SK-N-SH treated with all-trans-retinoic acid at 6 μM for 48 hours (cell line): ENCODE data around the gene PALMD.

Source experiments
- ATAC-seq: fragments of 200-7000 bp; cut with Tn5 transposase; 3 replicates; pipeline ENCODE4 v1.9.1; 2020; ENCODE audit warnings: mild to moderate bottlenecking, moderate library complexity
- CREB5 ChIP-seq: fragments of 250-450 bp; sonication (Bioruptor Pico); IDR thresholded peaks from 2 replicates; pipeline ENCODE4 v1.5.1; 2020; ENCODE audit warnings: low read depth, mild to moderate bottlenecking, moderate library complexity
- CSRNP3 ChIP-seq: fragments of 250-450 bp; sonication (Bioruptor Pico); IDR thresholded peaks from 2 replicates; pipeline ENCODE4 v1.5.1; 2021; ENCODE audit warnings: mild to moderate bottlenecking, moderate library complexity
- ESRRG ChIP-seq: fragments of 250-450 bp; sonication (Bioruptor Pico); IDR thresholded peaks from 2 replicates; pipeline ENCODE4 v1.6.1; 2021; ENCODE audit warnings: mild to moderate bottlenecking
- ISL1 ChIP-seq: fragments of 250-450 bp; sonication (Bioruptor Pico); IDR thresholded peaks from 2 replicates; pipeline ENCODE4 v2.1.2; 2022; ENCODE audit warnings: mild to moderate bottlenecking, moderate library complexity
- OSR1 ChIP-seq: fragments of 250-450 bp; sonication (Bioruptor Pico); IDR thresholded peaks from 2 replicates; pipeline ENCODE4 v1.8.0; 2022; ENCODE audit warnings: moderate library complexity, mild to moderate bottlenecking, inconsistent platforms
- PATZ1 ChIP-seq: fragments of 250-450 bp; sonication (Bioruptor Pico); IDR thresholded peaks from 2 replicates; pipeline ENCODE4 v1.8.0; 2020; ENCODE audit warnings: mild to moderate bottlenecking, moderate library complexity, borderline replicate concordance
- POU6F1 ChIP-seq: fragments of 250-450 bp; sonication (Bioruptor Pico); IDR thresholded peaks from 2 replicates; pipeline ENCODE4 v1.8.0; 2021; ENCODE audit warnings: low read depth, mild to moderate bottlenecking, moderate library complexity, borderline replicate concordance
- PPARA ChIP-seq: fragments of 250-450 bp; sonication (Bioruptor Pico); IDR thresholded peaks from 2 replicates; pipeline ENCODE4 v1.5.0; 2020; ENCODE audit warnings: mild to moderate bottlenecking, borderline replicate concordance
- RARB ChIP-seq: fragments of 250-450 bp; sonication (Bioruptor Pico); IDR thresholded peaks from 2 replicates; pipeline ENCODE4 v1.8.0; 2021; ENCODE audit warnings: mild to moderate bottlenecking, moderate library complexity
- TCF4 ChIP-seq: fragments of 250-450 bp; sonication (Bioruptor Pico); IDR thresholded peaks from 2 replicates; pipeline ENCODE4 v1.8.0; 2021; ENCODE audit warnings: mild to moderate bottlenecking, moderate library complexity, borderline replicate concordance
- TOX ChIP-seq: fragments of 250-450 bp; sonication (Bioruptor Pico); IDR thresholded peaks from 2 replicates; pipeline ENCODE4 v1.8.0; 2021; ENCODE audit warnings: mild to moderate bottlenecking, moderate library complexity, borderline replicate concordance
- TSHZ2 ChIP-seq: fragments of 250-450 bp; sonication (Bioruptor Pico); IDR thresholded peaks from 2 replicates; pipeline ENCODE4 v1.5.0; 2020; ENCODE audit warnings: mild to moderate bottlenecking, moderate library complexity
- ZC3H10 ChIP-seq: fragments of 250-450 bp; sonication (Bioruptor Pico); IDR thresholded peaks from 2 replicates; pipeline ENCODE4 v1.5.1; 2021; ENCODE audit warnings: mild to moderate bottlenecking, moderate library complexity
- ZFP3 ChIP-seq: fragments of 250-450 bp; sonication (Bioruptor Pico); IDR thresholded peaks from 2 replicates; pipeline ENCODE4 v1.5.0; 2020; ENCODE audit warnings: mild to moderate bottlenecking, moderate library complexity
- ZFP30 ChIP-seq: fragments of 450-650 bp; formaldehyde crosslinking; IDR thresholded peaks from 2 replicates; pipeline ENCODE4 v1.5.0; 2022; ENCODE audit warnings: mild to moderate bottlenecking, moderate library complexity
- ZNF565 ChIP-seq: fragments of 450-650 bp; formaldehyde crosslinking; conservative IDR thresholded peaks from 2 replicates; pipeline ENCODE4 v1.5.0; 2020; ENCODE audit warnings: low read depth, mild to moderate bottlenecking, moderate library complexity
- ZNF70 ChIP-seq: fragments of 450-650 bp; formaldehyde crosslinking; IDR thresholded peaks from 2 replicates; pipeline ENCODE4 v1.5.0; 2020; ENCODE audit warnings: mild to moderate bottlenecking, moderate library complexity
- ZNF8 ChIP-seq: fragments of 450-650 bp; formaldehyde crosslinking; IDR thresholded peaks from 2 replicates; pipeline ENCODE4 v1.5.0; 2020; ENCODE audit warnings: mild to moderate bottlenecking, moderate library complexity

PALMD gene

GRCh38 chr1:99697580-99697979 is 51.7 kb downstream of the PALMD start:
- no peak for ATAC-seq
- TF ChIP-seq TSHZ2 (CRISPR knock-in tag) (no peak), CREB5 (no peak), PPARA (CRISPR knock-in tag) (no peak), OSR1 (no peak), ZNF70 (CRISPR knock-in tag) (no peak), ZNF8 (CRISPR knock-in tag) (no peak)

GRCh38 chr1:99700020-99700419 is 54.1 kb downstream of the PALMD start:
- TF ChIP-seq TCF4 (no peak), ZFP30 (CRISPR knock-in tag) (no peak), CSRNP3 (CRISPR knock-in tag) (no peak), ESRRG (CRISPR knock-in tag) (no peak), ZNF565 (CRISPR knock-in tag) (no peak), OSR1 (no peak), PATZ1 (CRISPR knock-in tag) (no peak), ZNF8 (CRISPR knock-in tag) (no peak), RARB (CRISPR knock-in tag) (no peak), CREB5 (no peak), ZC3H10 (CRISPR knock-in tag) (no peak), PPARA (CRISPR knock-in tag) (no peak), POU6F1 (no peak)

GRCh38 chr1:99702221-99702620 is 56.3 kb downstream of the PALMD start:
- ATAC-seq: no peak
- TF ChIP-seq PATZ1 (CRISPR knock-in tag): no peak
- no peak for TF ChIP-seq ZNF565 (CRISPR knock-in tag)
- no peak for TF ChIP-seq ZFP3
- no peak for TF ChIP-seq ISL1
- TF ChIP-seq CREB5: no peak
- no peak for TF ChIP-seq TOX (CRISPR knock-in tag)

More at GRCh38 chr1:99700020-99700419, 54.1 kb downstream of the PALMD start:
- ATAC-seq: no peak
